ENCODE data around the gene LRRC32.

Gene LRRC32

GRCh38 chr11:76682106-76682505 lies 11.6 kb upstream of the LRRC32 start:
- H3K9me2 ChIP-seq (replicated peaks; ENCODE audit: insufficient read depth, low read length) = no peaks in the 10 kb centered on the region
- no peaks in the 10 kb centered on the region for H4K20me1 ChIP-seq (ENCODE audit: low read depth, low read length)
- H3K27me3 ChIP-seq (ENCODE audit: low read length) = no peaks in the 10 kb centered on the region
- H3K4me2 ChIP-seq (ENCODE audit: low read depth, low read length, poor library complexity, severe bottlenecking) = no peak overlapping the region
- H2AFZ ChIP-seq (ENCODE audit: low read depth, low read length, severe bottlenecking) = no peak overlapping the region
- H3K79me2 ChIP-seq (ENCODE audit: insufficient read depth, low read length) = no peaks in the 10 kb centered on the region
- no peak overlapping the region for H3K4me3 ChIP-seq (ENCODE audit: insufficient read depth, low read length, poor library complexity, severe bottlenecking)
- H3K9me3 ChIP-seq (ENCODE audit: insufficient read depth, low read length) = no peaks in the 10 kb centered on the region
- no peak overlapping the region for H3K9ac ChIP-seq (ENCODE audit: low read length)
- H3F3A ChIP-seq (ENCODE audit: insufficient read depth) = no peaks in the 10 kb centered on the region
- no peak for TF ChIP-seq CTCF (IDR thresholded peaks at IDR 0.05; ENCODE audit: insufficient read depth, low read length, poor library complexity, severe bottlenecking)
- TF ChIP-seq EZH2phosphoT487 (conservative IDR thresholded peaks at IDR 0.05; ENCODE audit: low read length) = no peak
- no peak overlapping the region for H3K27ac ChIP-seq (ENCODE audit: low read depth, low read length)
- no peaks in the 10 kb centered on the region for H3K36me3 ChIP-seq (ENCODE audit: low read length)

GRCh38 chr11:76680518-76681425 lies 10.2 kb upstream of the LRRC32 start:
- no peak overlapping the region for H3K4me2 ChIP-seq (ENCODE audit: low read depth, low read length, poor library complexity, severe bottlenecking)
- H3K27ac ChIP-seq (ENCODE audit: low read depth, low read length) = no peak overlapping the region
- H3K9me2 ChIP-seq (replicated peaks; ENCODE audit: insufficient read depth, low read length) = no peaks in the 10 kb centered on the region
- H3F3A ChIP-seq (ENCODE audit: insufficient read depth) = peaks cover under 1% of the 10 kb centered on the region; the same call in 1 of the 2 replicates
- no peak overlapping the region for H3K4me3 ChIP-seq (ENCODE audit: insufficient read depth, low read length, poor library complexity, severe bottlenecking)
- no peak overlapping the region for H3K9ac ChIP-seq (ENCODE audit: low read length)
- no peaks in the 10 kb centered on the region for H3K79me2 ChIP-seq (ENCODE audit: insufficient read depth, low read length)
- TF ChIP-seq CTCF (IDR thresholded peaks at IDR 0.05; ENCODE audit: insufficient read depth, low read length, poor library complexity, severe bottlenecking) (peak; percentile 88), EZH2phosphoT487 (conservative IDR thresholded peaks at IDR 0.05; ENCODE audit: low read length) (no peak)
- H4K20me1 ChIP-seq (ENCODE audit: low read depth, low read length) = no peaks in the 10 kb centered on the region
- H3K27me3 ChIP-seq (ENCODE audit: low read length) = no peaks in the 10 kb centered on the region
- no peaks in the 10 kb centered on the region for H3K9me3 ChIP-seq (ENCODE audit: insufficient read depth, low read length)
- H3K36me3 ChIP-seq (ENCODE audit: low read length) = no peaks in the 10 kb centered on the region
- no peak overlapping the region for H2AFZ ChIP-seq (ENCODE audit: low read depth, low read length, severe bottlenecking)

DNA sequence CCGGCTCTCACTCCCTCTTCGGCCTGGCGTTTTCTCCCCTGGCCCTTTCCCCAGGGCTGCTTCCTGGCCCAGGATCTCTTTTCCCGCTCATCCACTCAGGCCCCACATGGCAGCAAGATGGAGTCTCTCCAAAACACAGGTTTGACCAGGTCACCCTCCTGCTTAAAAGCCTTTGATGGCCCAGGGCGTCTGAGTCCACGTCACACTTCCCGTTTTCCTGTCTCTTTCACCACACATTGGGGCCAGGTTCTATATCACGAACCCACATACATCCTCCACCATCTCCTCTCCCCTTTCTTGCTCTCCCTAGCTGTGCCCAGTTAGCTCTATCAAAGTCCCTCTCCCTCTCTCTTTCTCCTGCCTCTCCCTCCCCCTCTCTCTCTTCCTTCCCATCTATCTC lies 7.8 kb upstream of the LRRC32 start:
- H3K79me2 ChIP-seq (ENCODE audit: insufficient read depth, low read length) = no peaks in the 10 kb centered on the region
- H3K27ac ChIP-seq (ENCODE audit: low read depth, low read length) = no peak overlapping the region
- H4K20me1 ChIP-seq (ENCODE audit: low read depth, low read length) = no peaks in the 10 kb centered on the region
- H3F3A ChIP-seq (ENCODE audit: insufficient read depth) = peaks cover 16% of the 10 kb centered on the region
- no peaks in the 10 kb centered on the region for H3K9me2 ChIP-seq (replicated peaks; ENCODE audit: insufficient read depth, low read length)
- no peak overlapping the region for H3K4me3 ChIP-seq (ENCODE audit: insufficient read depth, low read length, poor library complexity, severe bottlenecking)
- H3K9ac ChIP-seq (ENCODE audit: low read length) = no peak overlapping the region
- no peak overlapping the region for H3K4me2 ChIP-seq (ENCODE audit: low read depth, low read length, poor library complexity, severe bottlenecking)
- H3K9me3 ChIP-seq (ENCODE audit: insufficient read depth, low read length) = no peaks in the 10 kb centered on the region
- no peaks in the 10 kb centered on the region for H3K36me3 ChIP-seq (ENCODE audit: low read length)
- H2AFZ ChIP-seq (ENCODE audit: low read depth, low read length, severe bottlenecking) = no peak overlapping the region
- H3K27me3 ChIP-seq (ENCODE audit: low read length) = no peaks in the 10 kb centered on the region
- TF ChIP-seq EZH2phosphoT487 (conservative IDR thresholded peaks at IDR 0.05; ENCODE audit: low read length) (no peak), CTCF (IDR thresholded peaks at IDR 0.05; ENCODE audit: insufficient read depth, low read length, poor library complexity, severe bottlenecking) (no peak)
